Frontal cortex (tissue), 4 donors: ENCODE data around the gene MKS1. TPM values are rescaled to one million over a fixed set of nuclear protein-coding genes. Genes with fewer than 3 reads are reported as not detected.

Experiments
- DNase-seq, 2 donors: peaks; one replicate each; pipeline ENCODE4 v3.0.0; 2012; ENCODE audit warnings: low spot score in 2 of 2
- FAIRE-seq: peaks from 2 replicates; lab custom pipeline; 2012; peaks lifted over from hg19 to GRCh38; lab: Jason Lieb, UNC
- total RNA-seq: library from RNA; depleted of rRNA; stranded (reverse); fragments of >200 nt; gene quantifications from one replicate; pipeline ENCODE4 v1.2.3, GENCODE V29; 2014
- donor health status: control.
- donor health status: control.
- donor health status: control.

MKS1 gene
- total RNA-seq, 1 donor from 2014 or later: 13.0 TPM

GRCh38 chr17:58176200-58176599 is 42.9 kb downstream of the MKS1 start:
- no peak for DNase-seq
- FAIRE-seq: no peak

GRCh38 chr17:58174871-58175270 is 44.2 kb downstream of the MKS1 start:
- FAIRE-seq: no peak
- no peak for DNase-seq

GRCh38 chr17:58172369-58173071 is 46.5 kb downstream of the MKS1 start:
- FAIRE-seq (no peak), DNase-seq (no peak)

- FAIRE-seq: no peak
- no peak for DNase-seq
Observed at GRCh38 chr17:58170622-58171021, 48.4 kb downstream of the MKS1 start.

- no peak for FAIRE-seq
Observed at GRCh38 chr17:58166682-58167081, 52.4 kb downstream of the MKS1 start, which contains the start of gene OR4D2. OR4D2 (plus strand) TSS chr17:58166982; CDS start chr17:58169656, 2,674 bp downstream.

GRCh38 chr17:58165981-58166380 is 53.1 kb downstream of the MKS1 start:
- DNase-seq (no peak), FAIRE-seq (no peak)

More at GRCh38 chr17:58166682-58167081, 52.4 kb downstream of the MKS1 start, which contains the start of gene OR4D2:
- DNase-seq: no peak

- DNase-seq (no peak), FAIRE-seq (no peak)
Observed at GRCh38 chr17:58161566-58161965, 57.5 kb downstream of the MKS1 start.

GRCh38 chr17:58158181-58158580 is 60.9 kb downstream of the MKS1 start:
- FAIRE-seq: no peak
- DNase-seq: no peak

- FAIRE-seq (no peak), DNase-seq (peak in 1 of 2 donors; percentile 46)
Observed at GRCh38 chr17:58156839-58157803, 61.9 kb downstream of the MKS1 start.

Other genes starting within 250 kb of the MKS1 start
- 59.5 TPM for gene VEZF1, start 231.0 kb downstream of the MKS1 start, total RNA-seq
- 373 TPM for gene SRSF1, start 212.0 kb downstream of the MKS1 start, total RNA-seq
- gene DYNLL2, start 135.8 kb downstream of the MKS1 start, total RNA-seq: 33.0 TPM
- gene OR4D1, start 70.9 kb downstream of the MKS1 start, total RNA-seq: under 0.01 TPM
- not detected for gene OR4D2, start 52.3 kb downstream of the MKS1 start, total RNA-seq
- gene EPX, start 26.5 kb downstream of the MKS1 start, total RNA-seq: not detected
- not detected for gene LPO, start 19.3 kb upstream of the MKS1 start, total RNA-seq
- gene MPO, start 61.7 kb upstream of the MKS1 start, total RNA-seq: 1.2 TPM
- gene TSPOAP1, start 109.5 kb upstream of the MKS1 start, total RNA-seq: 31.0 TPM
- 35.1 TPM for gene SUPT4H1, start 132.9 kb upstream of the MKS1 start, total RNA-seq
- gene RNF43, start 198.3 kb upstream of the MKS1 start, total RNA-seq: 0.41 TPM